ENCODE measurements around the gene DNAL1.

Gene DNAL1

DNA sequence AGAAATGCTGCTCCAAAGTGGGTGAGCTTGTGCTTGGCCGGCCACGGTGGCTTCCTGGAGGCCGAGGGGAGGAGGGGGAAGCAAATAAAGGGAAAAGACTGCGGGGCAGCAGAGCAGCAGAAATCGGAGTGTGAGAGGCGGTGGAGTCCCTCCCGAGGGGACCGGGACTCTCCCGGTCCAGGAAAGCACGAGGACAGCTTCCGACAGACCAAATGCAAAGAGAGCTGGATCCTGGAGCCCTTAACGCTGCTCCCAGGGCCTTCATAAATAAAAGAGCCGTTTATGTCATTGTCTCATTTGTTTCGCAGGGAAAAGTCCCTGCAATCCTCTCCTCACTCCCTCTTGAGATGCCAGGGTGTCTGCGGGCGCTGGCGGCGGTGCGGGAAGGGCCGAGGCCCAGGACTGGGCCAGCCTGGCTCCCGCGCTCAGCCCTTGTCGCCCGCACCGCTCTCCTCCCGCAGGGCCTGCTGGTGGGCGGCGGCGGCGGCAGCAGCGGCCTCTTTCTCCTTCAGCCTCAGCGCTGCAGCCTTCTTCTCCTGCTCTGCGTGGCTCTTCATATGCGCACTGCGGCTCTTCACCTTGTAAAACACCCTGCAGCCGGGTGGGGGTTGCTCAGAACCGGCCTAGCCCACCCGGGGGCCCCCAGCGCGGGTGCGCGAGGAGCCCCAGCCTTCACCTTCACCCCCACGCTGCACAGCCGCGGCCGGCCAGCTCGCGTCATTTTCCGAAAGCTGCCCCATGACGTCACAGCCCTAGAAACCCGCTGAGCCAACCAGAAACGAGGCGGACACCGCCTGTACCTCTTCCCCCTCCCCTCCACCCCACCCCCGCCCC, 73.8 kb downstream of the DNAL1 start:
- Histone ChIP-seq H3K9ac (ENCODE audit: low read length) (peak overlapping the region; percentile 50), H3K4me1 (ENCODE audit: insufficient read depth, low read length) (peaks cover 21% of the 10 kb centered on the region), H3K4me3 (ENCODE audit: low read depth in 1 of 2, low read length in 2 of 2) (peak overlapping the region; percentile 37 to 68), H3K27ac (ENCODE audit: low read depth, low read length) (peak overlapping the region; percentile 74), H3K36me3 (ENCODE audit: insufficient read depth, low read length) (peaks cover 65% of the 10 kb centered on the region), H3K27me3 (ENCODE audit: control insufficient read depth in 1 of 2, insufficient read depth in 2 of 2, low read length in 2 of 2) (no peaks in the 10 kb centered on the region), H3K9me3 (ENCODE audit: low read length) (no peaks in the 10 kb centered on the region)

DNA sequence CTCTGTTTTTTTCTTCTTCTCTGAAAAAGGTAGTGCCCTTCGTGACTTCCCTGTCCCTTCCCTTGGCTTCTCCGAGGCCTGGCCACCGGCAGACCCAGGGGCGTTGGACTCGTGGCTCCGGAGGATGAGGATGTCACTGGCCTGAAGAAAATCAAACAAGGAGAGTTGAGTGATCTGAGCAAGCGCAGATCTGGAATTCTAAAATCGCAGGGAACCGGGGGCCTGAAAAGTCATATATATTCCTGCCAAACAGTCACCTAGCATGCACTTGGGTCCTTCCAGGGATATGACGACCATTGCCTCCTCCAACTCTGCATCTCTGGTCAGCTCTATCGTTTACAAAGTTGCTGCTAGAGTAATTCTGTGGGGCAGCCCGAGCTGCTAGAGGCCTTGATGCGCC, 74.6 kb downstream of the DNAL1 start:
- Histone ChIP-seq H3K27ac (ENCODE audit: low read depth, low read length) (peak overlapping the region; percentile 85), H3K9me3 (ENCODE audit: low read length) (no peaks in the 10 kb centered on the region), H3K27me3 (ENCODE audit: control insufficient read depth in 1 of 2, insufficient read depth in 2 of 2, low read length in 2 of 2) (no peaks in the 10 kb centered on the region), H3K9ac (ENCODE audit: low read length) (no peak overlapping the region), H3K36me3 (ENCODE audit: insufficient read depth, low read length) (peaks cover 70% of the 10 kb centered on the region), H3K4me3 (ENCODE audit: low read depth in 1 of 2, low read length in 2 of 2) (no peak overlapping the region), H3K4me1 (ENCODE audit: insufficient read depth, low read length) (peaks cover 28% of the 10 kb centered on the region)

DNA sequence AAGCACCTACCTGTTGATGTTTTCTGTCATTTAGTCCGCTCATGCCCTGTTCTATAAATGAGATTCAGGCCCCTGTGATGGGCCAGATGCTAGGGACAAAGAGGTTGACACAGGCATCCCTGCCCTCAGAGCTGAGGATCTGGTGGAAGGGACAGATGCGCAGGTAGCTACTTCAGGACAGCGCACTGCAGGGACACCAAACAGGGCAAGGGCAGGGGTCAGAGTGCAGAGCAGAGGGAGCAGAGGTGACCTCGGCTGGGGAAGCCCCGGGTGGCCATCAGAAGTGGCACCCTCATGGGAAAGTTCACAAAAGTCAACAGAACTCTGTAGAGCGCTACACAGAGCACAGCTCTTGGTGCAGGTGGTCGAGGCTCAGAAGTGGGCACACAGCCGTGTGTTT, 75.0 kb downstream of the DNAL1 start:
- Histone ChIP-seq H3K4me1 (ENCODE audit: insufficient read depth, low read length) (peaks cover 32% of the 10 kb centered on the region), H3K36me3 (ENCODE audit: insufficient read depth, low read length) (peaks cover 75% of the 10 kb centered on the region)

DNA sequence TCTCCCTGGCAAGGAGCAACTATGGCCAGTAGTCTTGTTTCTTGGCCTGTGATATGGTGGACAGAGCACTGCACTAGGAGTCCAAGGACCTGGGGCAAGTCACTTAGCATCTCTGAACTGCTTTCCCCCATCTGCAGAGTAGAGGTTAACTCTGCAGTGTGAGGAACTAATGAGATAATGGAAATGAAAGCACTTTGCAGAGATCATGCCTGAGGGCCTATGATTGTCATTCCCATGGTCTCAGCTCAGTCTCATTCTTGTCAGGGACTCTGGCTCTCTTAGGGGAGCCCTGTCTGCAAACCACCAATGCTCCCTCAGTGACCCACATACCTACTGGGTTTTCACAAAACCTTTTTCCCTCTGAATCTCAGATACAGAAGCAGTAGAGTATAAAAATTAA, 75.8 kb downstream of the DNAL1 start:
- Histone ChIP-seq H3K4me1 (ENCODE audit: insufficient read depth, low read length) (peaks cover 38% of the 10 kb centered on the region), H3K9me3 (ENCODE audit: low read length) (no peaks in the 10 kb centered on the region), H3K4me3 (ENCODE audit: low read depth in 1 of 2, low read length in 2 of 2) (no peak overlapping the region), H3K27me3 (ENCODE audit: control insufficient read depth in 1 of 2, insufficient read depth in 2 of 2, low read length in 2 of 2) (no peaks in the 10 kb centered on the region), H3K9ac (ENCODE audit: low read length) (no peak overlapping the region), H3K27ac (ENCODE audit: low read depth, low read length) (no peak overlapping the region), H3K36me3 (ENCODE audit: insufficient read depth, low read length) (peaks cover 79% of the 10 kb centered on the region)

More for the DNA sequence above, 75.0 kb downstream of the DNAL1 start:
- H3K27me3 ChIP-seq (ENCODE audit: control insufficient read depth in 1 of 2, insufficient read depth in 2 of 2, low read length in 2 of 2): no peaks in the 10 kb centered on the region
- no peak overlapping the region for H3K4me3 ChIP-seq (ENCODE audit: low read depth in 1 of 2, low read length in 2 of 2)
- H3K9me3 ChIP-seq (ENCODE audit: low read length): no peaks in the 10 kb centered on the region
- peak overlapping the region; percentile 85 for H3K27ac ChIP-seq (ENCODE audit: low read depth, low read length)
- no peak overlapping the region for H3K9ac ChIP-seq (ENCODE audit: low read length)

DNA sequence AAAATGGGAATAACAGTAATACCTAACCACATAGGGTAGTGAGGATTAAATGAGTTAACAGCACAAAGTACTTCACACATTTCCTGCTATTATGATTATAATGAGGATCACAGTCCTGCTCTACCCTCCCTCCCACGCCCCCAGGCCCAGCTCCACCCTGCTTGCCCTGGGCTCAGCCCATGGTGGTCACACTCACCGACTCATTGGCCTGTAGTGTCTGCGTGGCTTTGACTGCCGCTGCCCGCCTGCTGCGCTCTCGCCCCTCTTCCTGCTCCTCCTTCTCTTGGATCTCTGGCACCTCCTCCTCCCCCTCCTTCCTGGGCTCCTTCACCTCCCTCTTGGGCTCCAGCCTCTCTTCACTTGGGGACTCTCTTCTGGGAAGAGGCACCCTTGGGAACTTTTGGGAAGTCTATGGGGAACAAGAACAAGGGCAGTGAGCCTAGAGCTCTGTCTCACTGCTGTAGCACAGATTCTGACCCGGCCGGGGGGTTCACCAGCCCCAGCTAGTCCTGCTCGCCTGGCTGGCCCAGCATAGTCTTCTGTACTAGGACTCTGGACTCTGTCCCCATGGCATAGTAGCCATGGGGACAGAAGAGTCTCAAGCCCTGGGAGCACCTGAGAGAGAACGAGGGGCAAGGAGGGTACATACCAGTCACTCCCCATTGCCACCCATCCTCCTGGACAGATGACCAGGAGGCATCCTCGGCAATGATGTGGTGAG, 76.5 kb downstream of the DNAL1 start:
- H3K4me3 ChIP-seq (ENCODE audit: low read depth in 1 of 2, low read length in 2 of 2): no peak overlapping the region
- peaks cover 39% of the 10 kb centered on the region for H3K4me1 ChIP-seq (ENCODE audit: insufficient read depth, low read length)

DNA sequence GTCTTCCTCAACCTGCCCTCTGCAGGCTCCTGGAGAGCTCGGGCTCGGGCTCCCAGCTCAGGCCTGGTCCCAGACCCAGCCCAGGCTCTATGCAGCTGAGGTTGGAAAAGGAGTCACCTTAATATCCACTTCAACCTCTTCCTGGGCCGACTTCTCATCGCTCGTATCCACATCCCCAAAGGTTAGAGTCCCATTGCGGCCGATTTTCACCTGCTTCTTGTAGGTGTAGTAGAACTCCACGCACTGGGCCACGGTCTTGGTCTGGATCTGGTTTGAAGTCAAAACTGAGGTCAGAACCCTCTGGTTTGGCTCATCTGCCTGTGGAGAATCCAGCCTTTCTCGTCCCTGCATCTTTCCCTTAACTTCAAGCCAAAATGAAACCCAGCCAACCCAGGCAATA, 77.8 kb downstream of the DNAL1 start:
- Histone ChIP-seq H3K27me3 (ENCODE audit: control insufficient read depth in 1 of 2, insufficient read depth in 2 of 2, low read length in 2 of 2) (no peaks in the 10 kb centered on the region), H3K27ac (ENCODE audit: low read depth, low read length) (peak overlapping the region; percentile 30), H3K4me1 (ENCODE audit: insufficient read depth, low read length) (peaks cover 48% of the 10 kb centered on the region), H3K9ac (ENCODE audit: low read length) (no peak overlapping the region), H3K36me3 (ENCODE audit: insufficient read depth, low read length) (peaks cover 87% of the 10 kb centered on the region), H3K9me3 (ENCODE audit: low read length) (no peaks in the 10 kb centered on the region), H3K4me3 (ENCODE audit: low read depth in 1 of 2, low read length in 2 of 2) (no peak overlapping the region)

More for the DNA sequence above, 76.5 kb downstream of the DNAL1 start:
- H3K27me3 ChIP-seq (ENCODE audit: control insufficient read depth in 1 of 2, insufficient read depth in 2 of 2, low read length in 2 of 2): no peaks in the 10 kb centered on the region
- H3K27ac ChIP-seq (ENCODE audit: low read depth, low read length): peak overlapping the region; percentile 26
- peaks cover 80% of the 10 kb centered on the region for H3K36me3 ChIP-seq (ENCODE audit: insufficient read depth, low read length)
- no peak overlapping the region for H3K9ac ChIP-seq (ENCODE audit: low read length)
- H3K9me3 ChIP-seq (ENCODE audit: low read length): no peaks in the 10 kb centered on the region

DNA sequence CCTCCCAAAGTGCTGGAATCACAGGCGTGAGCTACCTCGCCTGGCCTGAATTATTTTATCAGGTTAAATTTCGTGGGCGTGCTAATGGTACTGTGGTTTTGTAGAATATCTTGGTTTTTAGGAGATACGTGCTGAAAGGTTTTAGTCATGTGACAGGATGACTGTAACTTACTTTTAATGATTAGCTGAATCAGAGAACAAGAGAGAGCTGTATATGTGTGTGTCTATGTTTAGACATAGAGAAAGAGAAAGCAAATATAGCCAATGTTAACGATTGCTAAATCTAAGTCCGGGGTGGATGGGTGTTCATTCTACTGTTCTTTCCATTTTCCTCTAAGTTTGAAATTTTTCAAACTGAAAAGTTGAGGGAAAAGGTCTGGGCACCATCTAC, 78.6 kb downstream of the DNAL1 start:
- Histone ChIP-seq H3K4me1 (ENCODE audit: insufficient read depth, low read length) (peaks cover 50% of the 10 kb centered on the region), H3K9ac (ENCODE audit: low read length) (peak overlapping the region; percentile 51)

DNA sequence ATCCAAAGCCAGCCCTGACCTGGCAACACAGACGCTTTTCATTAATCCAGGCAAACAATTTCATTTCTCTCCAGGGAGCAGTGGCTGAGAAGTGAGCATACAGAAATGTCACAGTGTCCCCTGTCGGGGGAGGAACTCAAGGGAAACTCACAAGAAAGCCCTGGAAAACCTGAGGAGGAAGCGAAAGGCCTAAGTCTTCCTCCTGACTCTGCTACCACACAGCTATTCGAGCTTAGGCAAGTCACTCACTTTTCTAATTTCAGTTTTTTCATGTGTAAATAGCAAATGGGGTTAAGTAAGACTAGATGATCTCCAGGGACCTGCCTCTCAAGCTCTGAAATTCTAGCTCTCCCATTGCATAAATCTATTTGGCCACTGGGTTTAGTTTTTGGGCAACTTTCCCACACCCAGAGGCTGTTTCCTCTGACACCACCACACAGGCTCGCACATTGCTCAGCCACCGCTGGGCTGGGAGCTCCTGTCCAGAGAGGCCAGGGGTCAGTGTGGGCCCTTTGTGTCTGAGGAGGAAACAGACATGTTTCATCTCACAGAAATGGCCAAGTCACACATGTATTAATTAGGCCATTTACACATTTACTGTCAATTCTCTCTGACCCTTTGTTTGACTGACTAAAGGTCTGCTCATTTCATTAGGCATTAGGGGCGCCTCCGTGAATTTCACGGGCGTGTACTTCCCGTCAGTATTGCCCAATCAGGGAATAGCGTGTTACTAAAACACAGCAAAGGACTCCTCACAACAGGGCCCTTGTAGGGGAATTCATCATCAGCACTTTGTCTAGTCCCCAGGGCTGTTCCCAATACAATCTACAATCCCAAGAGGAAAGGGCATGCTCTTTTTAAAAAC, 79.2 kb downstream of the DNAL1 start:
- H3K36me3 ChIP-seq (ENCODE audit: insufficient read depth, low read length): peaks cover 85% of the 10 kb centered on the region
- H3K9me3 ChIP-seq (ENCODE audit: low read length): no peaks in the 10 kb centered on the region
- peak overlapping the region; percentile 87 for H3K27ac ChIP-seq (ENCODE audit: low read depth, low read length)
- H3K4me3 ChIP-seq (ENCODE audit: low read depth in 1 of 2, low read length in 2 of 2): peak overlapping the region in 1 of 2 donors; percentile 4
- H3K9ac ChIP-seq (ENCODE audit: low read length): peak overlapping the region; percentile 51
- H3K4me1 ChIP-seq (ENCODE audit: insufficient read depth, low read length): peaks cover 56% of the 10 kb centered on the region
- no peaks in the 10 kb centered on the region for H3K27me3 ChIP-seq (ENCODE audit: control insufficient read depth in 1 of 2, insufficient read depth in 2 of 2, low read length in 2 of 2)

More for the DNA sequence above, 78.6 kb downstream of the DNAL1 start:
- Histone ChIP-seq H3K4me3 (ENCODE audit: low read depth in 1 of 2, low read length in 2 of 2) (no peak overlapping the region), H3K27me3 (ENCODE audit: control insufficient read depth in 1 of 2, insufficient read depth in 2 of 2, low read length in 2 of 2) (no peaks in the 10 kb centered on the region), H3K36me3 (ENCODE audit: insufficient read depth, low read length) (peaks cover 84% of the 10 kb centered on the region), H3K27ac (ENCODE audit: low read depth, low read length) (peak overlapping the region; percentile 87), H3K9me3 (ENCODE audit: low read length) (no peaks in the 10 kb centered on the region)

DNA sequence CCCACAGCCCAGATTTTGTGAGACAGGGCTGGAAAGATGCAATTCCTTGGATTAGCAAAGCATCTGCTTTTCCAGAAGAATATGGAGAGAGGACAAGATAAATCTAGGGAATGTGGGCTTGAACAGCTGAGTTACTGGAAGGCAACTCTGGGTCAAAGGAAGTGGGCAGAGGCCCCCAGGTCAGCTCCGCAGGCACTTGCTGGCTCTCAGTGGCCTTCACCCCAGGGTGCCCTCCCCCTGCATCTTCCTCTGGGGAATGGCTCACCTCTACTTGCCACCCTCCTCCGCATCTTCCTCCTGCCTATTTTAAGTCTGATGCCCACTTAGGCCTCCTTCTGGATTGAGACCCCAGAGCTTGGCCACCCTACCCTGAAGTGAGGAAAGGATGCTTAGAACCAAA, 79.9 kb downstream of the DNAL1 start:
- H3K27me3 ChIP-seq (ENCODE audit: control insufficient read depth in 1 of 2, insufficient read depth in 2 of 2, low read length in 2 of 2): no peaks in the 10 kb centered on the region
- H3K4me1 ChIP-seq (ENCODE audit: insufficient read depth, low read length): peaks cover 52% of the 10 kb centered on the region
- H3K4me3 ChIP-seq (ENCODE audit: low read depth in 1 of 2, low read length in 2 of 2): peak overlapping the region in 1 of 2 donors; percentile 4
- H3K27ac ChIP-seq (ENCODE audit: low read depth, low read length): peak overlapping the region; percentile 87
- peaks cover 86% of the 10 kb centered on the region for H3K36me3 ChIP-seq (ENCODE audit: insufficient read depth, low read length)
- H3K9me3 ChIP-seq (ENCODE audit: low read length): no peaks in the 10 kb centered on the region
- H3K9ac ChIP-seq (ENCODE audit: low read length): peak overlapping the region; percentile 51

DNA sequence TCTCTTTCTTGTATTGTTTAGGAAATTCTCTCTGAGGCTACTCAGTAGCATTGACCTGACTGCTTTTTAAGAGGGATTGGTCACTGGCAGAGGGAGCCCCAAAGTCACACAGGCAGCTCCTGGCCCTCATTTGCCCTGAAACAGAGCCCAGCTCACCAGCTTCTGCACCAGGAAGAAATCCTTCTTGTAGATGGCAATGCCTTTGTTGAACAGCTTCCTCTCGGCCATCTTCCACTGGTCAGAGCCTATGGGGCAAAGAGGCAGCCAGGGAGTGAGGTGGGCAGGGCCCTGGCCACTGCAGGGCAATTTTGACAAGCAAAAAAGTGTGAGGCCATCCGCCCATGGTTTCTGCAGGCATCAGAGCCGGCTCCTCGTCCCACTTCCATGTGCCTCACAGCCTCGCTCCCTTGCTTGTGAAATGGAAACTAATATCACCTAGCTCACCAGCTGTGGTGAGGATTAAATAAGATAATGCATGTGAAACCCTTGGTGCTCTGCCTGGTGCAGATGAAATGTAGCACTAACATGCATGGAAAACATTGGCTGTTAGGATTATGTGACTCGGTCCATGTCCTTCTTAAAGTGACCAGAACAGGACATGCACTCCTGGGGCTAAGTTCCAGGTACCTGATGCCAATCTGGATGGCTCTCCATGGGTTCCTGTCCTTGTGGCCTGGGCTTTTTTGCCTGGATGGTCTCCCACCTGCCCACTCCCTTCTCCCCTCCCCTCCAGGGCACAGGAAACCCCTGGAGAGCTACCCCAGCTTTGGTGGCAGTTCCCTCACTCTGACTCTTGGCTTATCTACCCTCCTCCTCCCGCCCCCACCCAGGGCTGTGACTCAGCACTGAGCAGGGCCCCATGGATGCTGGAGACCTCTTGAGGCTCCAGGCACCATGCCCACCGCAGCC, 80.6 kb downstream of the DNAL1 start:
- Histone ChIP-seq H3K4me3 (ENCODE audit: low read depth in 1 of 2, low read length in 2 of 2) (no peak overlapping the region), H3K4me1 (ENCODE audit: insufficient read depth, low read length) (peaks cover 51% of the 10 kb centered on the region), H3K27ac (ENCODE audit: low read depth, low read length) (peak overlapping the region; percentile 87), H3K9me3 (ENCODE audit: low read length) (no peaks in the 10 kb centered on the region), H3K27me3 (ENCODE audit: control insufficient read depth in 1 of 2, insufficient read depth in 2 of 2, low read length in 2 of 2) (no peaks in the 10 kb centered on the region), H3K9ac (ENCODE audit: low read length) (peak overlapping the region; percentile 51), H3K36me3 (ENCODE audit: insufficient read depth, low read length) (peaks cover 83% of the 10 kb centered on the region)

Data from muscle layer of colon (tissue), 2 donors.